Tibial artery (tissue), 4 donors: ENCODE data around the gene PTEN.

Source experiments
- DNase-seq, 2 donors: peaks; one replicate each; pipeline ENCODE4 v3.0.0-alpha.2; 2019
- H3K27ac ChIP-seq, 2 donors: fragments of 200-600 bp; sonication (generic) in 1 of 2; 1 replicate in 1 of 2; 2 replicates in 1 of 2; pipeline ENCODE4 v1.5.1; 2018 to 2019; ENCODE audit warnings: mild to moderate bottlenecking in 1 of 2
- H3K27me3 ChIP-seq, 2 donors: fragments of 200-600 bp; sonication (generic) in 1 of 2; one replicate each; pipeline versions ENCODE4 v1.5.1 to v1.6.0; 2016 to 2019
- H3K36me3 ChIP-seq, 3 donors: fragments of 200-600 bp; sonication (generic) in 2 of 3; one replicate each; pipeline ENCODE4 v1.5.1; 2016 to 2019; ENCODE audit warnings: mild to moderate bottlenecking in 2 of 3
- H3K4me1 ChIP-seq, 4 donors: fragments of 200-600 bp; sonication (generic) in 2 of 4; 1 replicate in 3 of 4; 2 replicates in 1 of 4; pipeline ENCODE4 v1.5.1; 2016 to 2019
- H3K4me3 ChIP-seq, 2 donors: fragments of 200-600 bp; sonication (generic) in 1 of 2; 1 replicate in 1 of 2; 2 replicates in 1 of 2; pipeline ENCODE4 v1.5.1; 2018 to 2019; ENCODE audit warnings: mild to moderate bottlenecking in 2 of 2
- H3K9me3 ChIP-seq, 3 donors: fragments of 200-600 bp; sonication (generic) in 1 of 3; one replicate each; pipeline ENCODE4 v1.5.1; 2016 to 2019
- intact Hi-C: fragments of 100-400 bp; cut with DNase I; formaldehyde crosslinking; loops from one replicate; pipeline ENCODE4 v1.15.0; 2023; ENCODE audit warnings: low total_unique reads
- TF ChIP-seq, protein P1 (sequence below), 2 experiments: fragments of 200-600 bp in 1 of 2; fragments of 450-650 bp in 1 of 2; IDR thresholded peaks; one replicate each; pipeline ENCODE4 v1.5.1; 2017 to 2019; ENCODE audit warnings: antibody characterized with exemption in 2 of 2, mild to moderate bottlenecking in 1 of 2, moderate library complexity in 1 of 2

Gene PTEN

DNA sequence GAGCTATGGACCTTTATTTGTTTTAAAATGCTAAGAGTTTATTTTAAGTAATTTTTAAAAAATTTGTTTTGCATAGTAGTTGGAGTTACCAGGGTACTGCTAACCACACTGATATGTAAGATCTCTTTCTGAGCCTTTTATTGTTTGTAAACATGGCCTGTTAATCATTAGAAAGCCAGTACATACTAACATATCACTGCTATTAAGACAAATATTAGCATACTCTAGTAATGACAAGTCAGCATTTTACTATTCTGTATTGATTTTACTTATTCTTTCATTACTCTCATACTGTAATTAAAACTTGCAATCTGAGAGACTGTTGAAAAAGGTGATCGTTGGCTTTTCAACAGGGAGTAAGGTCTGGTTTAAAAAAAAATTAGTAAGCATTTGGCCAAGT, 66.7 kb downstream of the PTEN start:
- Histone ChIP-seq H3K4me1 (peaks cover 0 to 91% (median 18%) of the 10 kb centered on the region in 4 donors), H3K27ac (peak overlapping the region in 1 of 2 donors; percentile 2), H3K9me3 (no peaks in the 10 kb centered on the region), H3K36me3 (peaks cover 0 to 10% (median 5%) of the 10 kb centered on the region in 3 donors), H3K27me3 (no peaks in the 10 kb centered on the region), H3K4me3 (no peak overlapping the region)
- TF ChIP-seq, protein P1, sequence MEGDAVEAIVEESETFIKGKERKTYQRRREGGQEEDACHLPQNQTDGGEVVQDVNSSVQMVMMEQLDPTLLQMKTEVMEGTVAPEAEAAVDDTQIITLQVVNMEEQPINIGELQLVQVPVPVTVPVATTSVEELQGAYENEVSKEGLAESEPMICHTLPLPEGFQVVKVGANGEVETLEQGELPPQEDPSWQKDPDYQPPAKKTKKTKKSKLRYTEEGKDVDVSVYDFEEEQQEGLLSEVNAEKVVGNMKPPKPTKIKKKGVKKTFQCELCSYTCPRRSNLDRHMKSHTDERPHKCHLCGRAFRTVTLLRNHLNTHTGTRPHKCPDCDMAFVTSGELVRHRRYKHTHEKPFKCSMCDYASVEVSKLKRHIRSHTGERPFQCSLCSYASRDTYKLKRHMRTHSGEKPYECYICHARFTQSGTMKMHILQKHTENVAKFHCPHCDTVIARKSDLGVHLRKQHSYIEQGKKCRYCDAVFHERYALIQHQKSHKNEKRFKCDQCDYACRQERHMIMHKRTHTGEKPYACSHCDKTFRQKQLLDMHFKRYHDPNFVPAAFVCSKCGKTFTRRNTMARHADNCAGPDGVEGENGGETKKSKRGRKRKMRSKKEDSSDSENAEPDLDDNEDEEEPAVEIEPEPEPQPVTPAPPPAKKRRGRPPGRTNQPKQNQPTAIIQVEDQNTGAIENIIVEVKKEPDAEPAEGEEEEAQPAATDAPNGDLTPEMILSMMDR (IDR thresholded peaks at IDR 0.05) = no peak
- DNase-seq = no peak
- intact Hi-C loops = no loop called here

DNA sequence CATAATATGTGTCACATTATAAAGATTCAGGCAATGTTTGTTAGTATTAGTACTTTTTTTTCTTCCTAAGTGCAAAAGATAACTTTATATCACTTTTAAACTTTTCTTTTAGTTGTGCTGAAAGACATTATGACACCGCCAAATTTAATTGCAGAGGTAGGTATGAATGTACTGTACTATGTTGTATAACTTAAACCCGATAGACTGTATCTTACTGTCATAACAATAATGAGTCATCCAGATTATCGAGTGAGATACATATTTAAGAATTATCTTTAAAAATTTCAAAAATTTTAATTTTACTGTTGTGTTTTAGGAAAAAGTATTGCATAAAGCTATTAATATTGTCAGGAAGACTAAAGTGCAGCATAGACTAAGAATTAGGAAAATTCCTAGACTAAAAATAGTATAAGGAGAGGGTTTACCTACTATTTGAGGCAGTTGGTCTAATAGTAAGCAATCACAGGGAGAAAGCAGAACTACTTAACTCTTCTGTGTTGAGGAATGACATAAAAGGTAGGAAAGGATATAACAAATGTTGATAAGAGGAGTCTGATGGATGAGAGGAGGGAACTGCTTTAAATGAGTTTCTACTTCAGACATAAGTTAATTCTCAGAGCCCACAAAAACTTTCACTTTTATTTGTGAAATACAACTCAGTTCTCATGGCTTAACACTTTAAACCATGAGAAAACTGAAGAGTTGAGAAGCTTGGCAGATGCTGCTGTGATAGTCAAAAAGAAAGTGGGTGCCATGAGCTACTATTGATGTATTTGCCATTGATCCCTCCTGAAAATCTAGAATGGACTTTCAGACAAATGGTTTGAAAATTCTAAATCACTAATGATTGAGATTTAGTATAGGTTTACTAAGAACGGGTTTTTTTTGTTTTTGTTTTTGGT, 67.8 kb downstream of the PTEN start:
- intact Hi-C loops = no loop called here

DNA sequence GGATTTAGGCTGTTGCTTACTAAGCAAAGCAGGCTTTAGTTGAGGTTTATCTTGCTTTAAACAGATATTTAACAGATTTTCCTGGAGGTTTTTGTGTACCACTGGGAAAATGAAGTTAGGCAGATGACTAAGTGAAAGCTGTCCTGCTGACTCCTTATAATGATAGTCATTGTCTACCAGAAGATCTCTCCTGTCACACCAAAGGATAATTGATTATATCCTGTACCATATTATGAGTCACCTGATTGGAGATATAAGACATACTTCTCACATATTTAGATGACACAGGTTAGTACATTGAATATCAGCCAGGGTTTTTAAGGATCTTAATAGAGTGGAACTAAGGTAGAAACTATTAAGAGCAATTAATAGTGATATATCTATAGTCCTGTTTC, 68.4 kb downstream of the PTEN start:
- intact Hi-C loops = no loop called here
- Histone ChIP-seq H3K27me3 (no peaks in the 10 kb centered on the region), H3K9me3 (no peaks in the 10 kb centered on the region), H3K4me1 (peaks cover 0 to 91% (median 28%) of the 10 kb centered on the region in 4 donors), H3K27ac (peak overlapping the region; percentile 12 to 14), H3K36me3 (peaks cover 5 to 10% (median 6%) of the 10 kb centered on the region in 3 donors), H3K4me3 (no peak overlapping the region)
- TF ChIP-seq, protein P1 (IDR thresholded peaks at IDR 0.05) = no peak
- DNase-seq = no peak

More for the DNA sequence above, 67.8 kb downstream of the PTEN start:
- Histone ChIP-seq H3K27ac (peak overlapping the region; percentile 12 to 14), H3K9me3 (no peaks in the 10 kb centered on the region), H3K4me1 (peaks cover 0 to 91% (median 22%) of the 10 kb centered on the region in 4 donors), H3K27me3 (no peaks in the 10 kb centered on the region), H3K4me3 (no peak overlapping the region), H3K36me3 (peaks cover 4 to 10% (median 5%) of the 10 kb centered on the region in 3 donors)
- DNase-seq = no peak
- TF ChIP-seq, protein P1 (IDR thresholded peaks at IDR 0.05) = no peak

DNA sequence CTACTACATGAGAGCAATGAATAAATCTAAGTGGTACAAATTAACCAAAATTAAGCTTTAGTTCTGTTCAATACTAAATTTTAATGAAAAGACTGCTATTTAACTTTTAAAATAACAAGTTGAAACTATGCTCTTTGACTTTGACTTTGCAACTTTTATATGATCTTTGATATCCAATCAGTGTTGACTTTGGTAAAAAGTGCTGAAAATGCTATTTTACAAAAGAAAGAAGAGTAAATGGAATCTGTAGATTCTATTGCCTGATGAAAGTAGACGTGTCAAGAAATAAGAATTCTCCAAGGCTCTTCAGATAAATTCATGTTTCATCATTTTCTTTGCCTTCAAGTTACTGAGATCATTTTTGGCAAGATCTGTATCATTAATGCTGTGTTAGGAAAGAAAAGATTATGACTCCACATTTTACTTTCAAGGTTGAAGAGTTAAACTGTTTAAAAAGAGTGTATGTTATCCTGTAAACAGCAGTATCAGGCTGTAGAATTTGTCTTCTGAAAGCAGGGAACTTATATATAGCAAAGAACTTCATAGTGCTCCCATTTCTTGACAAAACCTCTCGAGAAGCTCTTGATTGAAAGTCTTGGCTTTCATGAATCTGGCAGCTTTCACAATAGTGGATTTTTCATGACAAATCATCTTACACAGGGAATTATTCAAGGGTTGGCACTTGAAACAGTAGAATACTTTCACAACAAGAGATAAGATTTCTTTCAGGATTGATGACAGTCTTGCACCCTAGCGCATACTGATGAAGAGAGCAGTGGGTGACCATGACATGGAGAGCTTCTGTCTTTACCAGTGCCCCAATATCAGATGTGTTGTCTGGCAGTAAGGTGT, 72.1 kb downstream of the PTEN start:
- no peak for DNase-seq
- Histone ChIP-seq H3K27me3 (no peaks in the 10 kb centered on the region), H3K27ac (peak overlapping the region in 1 of 2 donors; percentile 10), H3K4me3 (no peak overlapping the region), H3K36me3 (peaks cover 5 to 10% (median 6%) of the 10 kb centered on the region in 3 donors), H3K9me3 (no peaks in the 10 kb centered on the region), H3K4me1 (peaks cover 0 to 90% (median 25%) of the 10 kb centered on the region in 4 donors)
- TF ChIP-seq, protein P1 (IDR thresholded peaks at IDR 0.05) = no peak
- intact Hi-C loops = no loop called here

DNA sequence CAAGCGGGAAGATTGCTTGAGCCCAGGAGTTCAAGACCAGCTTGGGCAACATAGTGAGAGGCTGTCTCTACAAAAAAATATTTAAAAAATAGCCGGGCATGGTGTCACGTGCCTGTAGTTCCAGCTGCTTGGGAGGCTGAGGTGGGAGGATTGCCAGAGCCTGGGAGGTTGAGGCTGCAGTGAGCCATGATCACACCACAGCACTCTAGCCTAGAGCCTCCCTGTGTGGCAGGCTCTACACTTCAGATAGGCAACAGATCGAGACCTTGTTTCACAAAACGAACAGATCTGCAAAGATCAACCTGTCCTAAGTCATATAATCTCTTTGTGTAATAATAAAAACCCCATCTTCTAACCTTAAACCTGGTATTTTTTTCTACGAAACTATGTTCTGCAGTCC, 76.8 kb downstream of the PTEN start:
- Histone ChIP-seq H3K4me1 (peaks cover 0 to 81% (median 17%) of the 10 kb centered on the region in 4 donors), H3K36me3 (peaks cover 0 to 6% (median 0%) of the 10 kb centered on the region in 3 donors), H3K4me3 (no peak overlapping the region), H3K9me3 (no peaks in the 10 kb centered on the region), H3K27ac (peak overlapping the region; percentile 3 to 6), H3K27me3 (no peaks in the 10 kb centered on the region)
- no peak for DNase-seq
- TF ChIP-seq, protein P1 (IDR thresholded peaks at IDR 0.05) = no peak
- intact Hi-C loops = no loop called here
